Measurements from ENCODE around the gene ZNHIT1.
A peak's percentile ranks its signal among the peaks of the same experiment; 100 is the strongest.

ZNHIT1 gene

DNA sequence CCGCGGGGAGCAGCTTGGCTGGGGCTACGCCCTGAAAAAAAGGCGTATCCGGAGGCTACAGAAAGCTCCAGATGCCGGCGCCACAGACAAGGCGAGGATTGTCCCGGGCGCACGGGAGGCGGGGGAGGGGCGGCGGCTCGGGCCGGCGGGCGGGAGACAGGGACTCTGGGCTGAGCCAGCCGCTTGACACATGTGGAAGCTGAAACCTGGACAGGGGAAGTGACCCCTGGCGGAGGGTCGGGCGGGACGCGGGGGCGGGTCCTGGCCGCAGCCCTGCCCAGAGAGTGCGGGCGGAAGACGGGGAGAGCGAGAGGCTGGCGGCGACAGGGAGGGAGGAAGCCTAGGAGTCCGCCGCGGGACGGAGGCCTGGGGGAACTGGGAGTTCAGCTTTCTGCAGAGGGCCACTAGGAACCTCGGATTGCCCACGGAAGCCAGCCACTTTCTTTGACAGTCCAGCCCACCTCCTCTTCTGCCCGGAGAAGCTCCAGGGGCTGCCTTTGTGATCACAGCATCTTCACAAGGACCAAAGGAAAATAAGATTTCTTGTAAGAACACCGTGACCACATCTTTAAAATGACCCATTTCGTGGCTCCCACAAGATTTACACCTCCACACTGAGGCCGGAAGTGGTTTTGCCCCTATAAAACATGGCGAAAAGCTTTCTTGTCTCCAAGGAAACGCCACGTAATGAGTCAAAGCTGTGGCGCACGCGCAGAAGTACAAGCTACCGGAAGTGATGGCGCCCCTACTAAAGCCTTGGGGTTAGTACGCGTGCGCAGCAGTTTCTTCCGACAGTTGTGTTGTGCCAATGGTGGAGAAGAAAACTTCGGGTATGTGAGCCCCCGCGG lies at the start of gene ZNHIT1, which contains the start of gene PLOD3:
Gene ZNHIT1 (plus strand): TSS at position 778 of the 848 bp plus-strand sequence. CDS start 31 bp downstream, at position 809.
Gene PLOD3 (minus strand): TSS at position 194 of the 848 bp plus-strand sequence. CDS start 307 bp downstream, outside the sequence.
- peak; percentile 96 for DNase-seq (ENCODE audit: low spot score)

DNA sequence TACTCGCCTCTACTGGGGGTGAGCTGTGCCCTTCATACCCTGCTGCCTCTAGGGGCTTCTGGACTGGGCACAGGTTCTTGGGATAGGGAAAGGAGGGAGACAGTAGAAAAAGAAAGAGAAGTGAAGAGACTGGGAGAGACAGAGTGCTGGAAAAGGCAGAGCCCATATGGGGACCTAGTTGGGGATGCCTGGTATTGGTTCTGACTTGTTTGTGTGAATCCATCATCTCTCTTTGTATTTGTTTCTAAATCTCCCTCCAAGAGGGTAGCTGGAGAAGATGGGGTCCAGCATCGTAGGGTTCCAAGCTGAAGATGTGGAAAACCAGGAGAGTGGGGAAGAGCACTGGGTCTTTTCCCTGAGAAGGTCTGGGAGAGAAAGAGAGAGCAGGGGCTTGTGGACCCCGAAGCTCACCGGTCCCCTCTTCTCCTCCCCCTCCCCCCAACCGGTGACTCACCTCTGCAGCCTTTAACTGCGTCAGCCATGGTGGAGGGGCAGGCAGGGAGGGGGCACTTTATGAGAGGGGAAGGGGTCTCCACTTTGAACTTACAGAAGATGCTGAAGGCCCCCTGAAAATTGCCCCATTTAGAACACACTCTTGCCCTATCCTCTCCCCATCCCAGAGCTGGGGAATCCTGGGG lies 49.4 kb upstream of the ZNHIT1 start:
- DNase-seq (ENCODE audit: low spot score): no peak

- no peak for DNase-seq (ENCODE audit: low spot score)
These were observed 48.7 kb upstream of the ZNHIT1 start for GRCh38 chr7:101169110-101169837.

GRCh38 chr7:101169838-101170551 lies 48.0 kb upstream of the ZNHIT1 start:
- no peak for DNase-seq (ENCODE audit: low spot score)

GRCh38 chr7:101170617-101171441 lies 47.1 kb upstream of the ZNHIT1 start:
- no peak for DNase-seq (ENCODE audit: low spot score)

GRCh38 chr7:101171442-101171837 lies 46.5 kb upstream of the ZNHIT1 start:
- DNase-seq (ENCODE audit: low spot score): no peak

- DNase-seq (ENCODE audit: low spot score): no peak
These were observed 45.7 kb upstream of the ZNHIT1 start for GRCh38 chr7:101172005-101172853.

- no peak for DNase-seq (ENCODE audit: low spot score)
These were observed 44.9 kb upstream of the ZNHIT1 start for GRCh38 chr7:101172854-101173751.

DNA sequence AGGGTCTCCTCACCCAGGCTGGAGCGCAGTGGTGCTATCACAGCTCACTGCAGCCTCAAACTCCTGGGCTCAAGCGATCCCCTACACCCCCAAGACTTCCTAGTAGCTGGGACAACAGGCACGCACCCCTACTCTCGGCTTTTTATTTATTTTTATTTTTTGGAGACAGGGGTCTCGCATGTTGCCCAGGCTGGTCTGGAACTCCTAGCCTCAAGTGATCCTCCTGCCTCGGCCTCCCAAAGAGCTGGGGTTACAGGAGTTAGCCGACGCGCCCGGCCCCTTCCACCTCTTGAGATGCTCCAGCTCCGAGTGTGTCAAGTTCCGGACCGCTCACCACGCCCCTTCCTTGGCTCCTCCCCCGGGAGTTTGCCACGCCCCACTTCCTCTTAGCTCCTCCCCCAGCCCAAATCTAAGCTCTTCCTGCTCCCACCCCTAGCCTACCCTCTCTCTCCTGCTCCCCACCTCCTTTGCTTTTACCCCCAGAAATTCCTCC lies 44.2 kb upstream of the ZNHIT1 start:
- DNase-seq (ENCODE audit: low spot score): no peak

DNA sequence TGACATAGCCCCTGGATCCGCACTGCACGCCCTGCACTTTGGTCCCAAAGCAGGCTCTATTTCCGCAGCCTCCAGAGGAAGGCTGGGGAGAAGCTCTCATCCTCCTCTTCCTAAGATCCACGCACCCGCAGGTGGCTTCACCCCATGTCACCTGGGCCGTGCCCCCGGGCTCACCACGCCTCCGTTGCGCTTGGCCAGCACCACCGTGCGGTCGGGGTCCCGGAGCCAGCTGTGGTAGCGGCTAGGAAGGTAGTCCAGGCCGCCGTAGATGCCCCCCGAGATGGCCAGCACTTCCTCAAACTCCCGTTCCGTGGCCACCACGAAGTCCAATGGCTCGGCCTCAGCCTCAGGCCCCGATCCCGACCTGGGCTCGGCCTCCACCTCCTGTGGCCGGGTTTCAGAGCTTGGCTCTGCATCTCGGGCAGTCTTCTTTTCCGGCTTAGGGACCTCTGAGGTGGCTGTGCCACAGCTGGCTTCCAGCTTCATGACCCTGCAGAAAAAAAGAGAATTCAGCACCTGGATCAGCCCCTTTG lies 43.6 kb upstream of the ZNHIT1 start:
- no peak for DNase-seq (ENCODE audit: low spot score)

DNA sequence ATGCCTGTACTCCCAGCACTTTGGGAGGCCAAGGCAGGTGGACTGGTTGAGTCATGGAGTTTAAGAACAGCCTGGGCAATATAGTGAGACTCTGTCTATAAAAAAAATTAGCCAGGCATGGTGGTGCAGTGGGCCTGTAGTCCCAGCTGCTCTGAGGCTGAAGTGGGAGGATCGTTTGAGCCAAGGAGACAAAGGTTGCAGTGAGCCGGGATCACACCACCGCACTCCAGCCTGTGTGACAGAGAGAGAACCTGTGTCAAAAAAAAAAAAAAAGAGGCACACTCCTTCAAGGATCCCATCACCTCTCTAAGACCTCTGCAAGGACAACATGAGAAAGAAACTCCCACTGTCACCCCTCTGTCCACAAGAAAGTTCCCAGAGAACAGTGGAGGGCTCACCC lies 42.3 kb upstream of the ZNHIT1 start:
- no peak for DNase-seq (ENCODE audit: low spot score)

GRCh38 chr7:101177644-101178043 lies 40.3 kb upstream of the ZNHIT1 start:
- no peak for DNase-seq (ENCODE audit: low spot score)

DNA sequence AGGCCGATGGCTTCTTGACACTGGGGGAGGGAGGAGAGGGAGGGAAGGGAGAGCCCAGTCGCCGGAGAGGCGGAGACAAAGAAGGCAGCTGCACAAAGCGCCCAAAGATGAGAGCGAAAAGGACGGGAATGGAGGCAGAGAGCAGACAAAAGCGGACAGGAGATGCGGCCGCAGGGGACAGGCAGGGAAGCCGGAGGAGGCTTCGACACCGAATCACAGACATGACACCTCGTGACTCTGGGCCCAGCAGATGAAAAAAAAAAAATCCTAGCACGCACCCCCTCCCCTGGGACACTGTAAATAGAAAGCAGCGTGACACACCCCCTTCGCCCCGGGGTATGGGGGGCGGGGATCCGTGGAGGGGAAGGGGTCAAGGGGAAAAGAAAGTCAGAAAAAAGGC lies 38.8 kb upstream of the ZNHIT1 start:
- no peak for DNase-seq (ENCODE audit: low spot score)

- DNase-seq (ENCODE audit: low spot score): no peak
These were observed 38.3 kb upstream of the ZNHIT1 start for GRCh38 chr7:101179713-101180112.

GRCh38 chr7:101180130-101180755 lies 37.7 kb upstream of the ZNHIT1 start, which contains the start of gene NAT16:
NAT16 (minus strand) TSS chr7:101180293; CDS start chr7:101174807, 5,486 bp downstream.
- no peak for DNase-seq (ENCODE audit: low spot score)

GRCh38 chr7:101185258-101185839 lies 32.6 kb upstream of the ZNHIT1 start:
- no peak for DNase-seq (ENCODE audit: low spot score)

- no peak for DNase-seq (ENCODE audit: low spot score)
These were observed 31.8 kb upstream of the ZNHIT1 start for GRCh38 chr7:101186194-101186593.

All from globus pallidus (tissue), 1 donor.